GM19468 (cell line): Measurements from ENCODE around the gene C17orf75.
"Not testable (repeated sequence)": the region's sequence is repeated elsewhere in the genome, so short reads cannot be mapped to it uniquely, and the experiment has no call there.

Experiments used
- ATAC-seq: cut with Tn5 transposase; IDR thresholded peaks from one replicate; pipeline ENCODE4 v1.9.1; 2021; ENCODE audit warnings: mild to moderate bottlenecking, moderate library complexity, moderate number of reproducible peaks; ENCODE audit not compliant: unreplicated experiment; ENCODE audit errors: extremely low read depth

C17orf75 gene

GRCh38 chr17:32348483-32348800, 6.5 kb upstream of the C17orf75 start:
- ATAC-seq, result no peak

GRCh38 chr17:32345951-32346600, 4.1 kb upstream of the C17orf75 start:
- no peak for ATAC-seq

- no peak for ATAC-seq
These were observed 791 bp upstream of the C17orf75 start for GRCh38 chr17:32342603-32343325.

GRCh38 chr17:32341141-32341856, 674 bp downstream of the C17orf75 start:
- ATAC-seq, result no peak

GRCh38 chr17:32335687-32336086, 6.3 kb downstream of the C17orf75 start:
- no peak for ATAC-seq

GRCh38 chr17:32335046-32335445, 6.9 kb downstream of the C17orf75 start:
- ATAC-seq, result no peak

GRCh38 chr17:32333187-32333586, 8.8 kb downstream of the C17orf75 start:
- ATAC-seq, result no peak

- ATAC-seq, result no peak
These were observed 10.5 kb downstream of the C17orf75 start for GRCh38 chr17:32331243-32332040.

- ATAC-seq, result no peak
These were observed 11.8 kb downstream of the C17orf75 start for GRCh38 chr17:32330147-32330546.

GRCh38 chr17:32327911-32328310, 14.1 kb downstream of the C17orf75 start:
- ATAC-seq, result no peak

GRCh38 chr17:32323811-32324491, 18.0 kb downstream of the C17orf75 start:
- no peak for ATAC-seq

GRCh38 chr17:32323046-32323445, 18.9 kb downstream of the C17orf75 start:
- no peak for ATAC-seq

GRCh38 chr17:32320847-32321246, 21.1 kb downstream of the C17orf75 start:
- no peak for ATAC-seq

GRCh38 chr17:32320080-32320479, 21.9 kb downstream of the C17orf75 start:
- ATAC-seq, result not testable (repeated sequence)

GRCh38 chr17:32319548-32319905, 22.4 kb downstream of the C17orf75 start:
- no peak for ATAC-seq

GRCh38 chr17:32318071-32318470, 23.9 kb downstream of the C17orf75 start:
- ATAC-seq, result no peak

GRCh38 chr17:32317353-32317752, 24.6 kb downstream of the C17orf75 start:
- ATAC-seq, result no peak

GRCh38 chr17:32316653-32317052, 25.3 kb downstream of the C17orf75 start:
- ATAC-seq, result not testable (repeated sequence)

GRCh38 chr17:32315171-32315570, 26.8 kb downstream of the C17orf75 start:
- no peak for ATAC-seq

GRCh38 chr17:32314636-32315035, 27.3 kb downstream of the C17orf75 start:
- ATAC-seq, result no peak
